Measurements from ENCODE around the gene ZNF154.

The ZNF154 gene

GRCh38 chr19:57682226-57682766 is 26.7 kb downstream of the ZNF154 start:
- in situ Hi-C loops (cut with MboI; ENCODE audit: low sequenced_read_pairs) = no loop called here

GRCh38 chr19:57675881-57676280 is 33.1 kb downstream of the ZNF154 start:
- in situ Hi-C loops (cut with MboI; ENCODE audit: low sequenced_read_pairs) = no loop called here

GRCh38 chr19:57672466-57672865 is 36.5 kb downstream of the ZNF154 start:
- in situ Hi-C loops (cut with MboI; ENCODE audit: low sequenced_read_pairs) = no loop called here

- in situ Hi-C loops (cut with MboI; ENCODE audit: low sequenced_read_pairs) = no loop called here
Observed at GRCh38 chr19:57671124-57671895, 37.7 kb downstream of the ZNF154 start.

GRCh38 chr19:57668635-57669034 is 40.4 kb downstream of the ZNF154 start, which contains the start of gene ZSCAN4:
ZSCAN4 (plus strand) TSS chr19:57668935; CDS start chr19:57676146, 7,211 bp downstream.
- in situ Hi-C loops (cut with MboI; ENCODE audit: low sequenced_read_pairs) = no loop called here

- in situ Hi-C loops (cut with MboI; ENCODE audit: low sequenced_read_pairs) = no loop called here
Observed at GRCh38 chr19:57667228-57667627, 41.8 kb downstream of the ZNF154 start.

- in situ Hi-C loops (cut with MboI; ENCODE audit: low sequenced_read_pairs) = no loop called here
Observed at GRCh38 chr19:57665261-57665806, 43.7 kb downstream of the ZNF154 start.

- in situ Hi-C loops (cut with MboI; ENCODE audit: low sequenced_read_pairs) = no loop called here
Observed at GRCh38 chr19:57664269-57665127, 44.5 kb downstream of the ZNF154 start.

GRCh38 chr19:57656346-57656745 is 52.7 kb downstream of the ZNF154 start:
- in situ Hi-C loops (cut with MboI; ENCODE audit: low sequenced_read_pairs) = no loop called here

- in situ Hi-C loops (cut with MboI; ENCODE audit: low sequenced_read_pairs) = no loop called here
Observed at GRCh38 chr19:57655443-57655842, 53.6 kb downstream of the ZNF154 start.

- in situ Hi-C loops (cut with MboI; ENCODE audit: low sequenced_read_pairs) = no loop called here
Observed at GRCh38 chr19:57653689-57654088, 55.3 kb downstream of the ZNF154 start.

GRCh38 chr19:57651654-57651996 is 57.4 kb downstream of the ZNF154 start:
- in situ Hi-C loops (cut with MboI; ENCODE audit: low sequenced_read_pairs) = no loop called here

GRCh38 chr19:57648331-57649003 is 60.5 kb downstream of the ZNF154 start:
- in situ Hi-C loops (cut with MboI; ENCODE audit: low sequenced_read_pairs) = no loop called here

Measured in HL-60/S4 (cell line).